HepG2 (cell line): Measurements from ENCODE around the gene CSTF1. TPM values are rescaled to one million over a fixed set of nuclear protein-coding genes. Genes with fewer than 3 reads are reported as not detected.

Experiments used
- FOXP1 ChIP-seq, 2 experiments: fragments of 450-650 bp in 1 of 2; IDR thresholded peaks; 2 replicates each; pipeline ENCODE4 v1.6.1; 2017 to 2018; ENCODE audit warnings: antibody characterized with exemption in 1 of 2
- GTF3A ChIP-seq: sonication (generic); formaldehyde crosslinking; conservative IDR thresholded peaks from 2 replicates; pipeline ENCODE4 v1.4.0; 2020; ENCODE audit warnings: mild to moderate bottlenecking, missing genetic modification reagents
- HDAC1 ChIP-seq: sonication (generic); formaldehyde crosslinking; IDR thresholded peaks from 2 replicates; pipeline ENCODE4 v1.5.1; 2020; ENCODE audit warnings: mild to moderate bottlenecking, missing genetic modification reagents
- JUN ChIP-seq: sonication (generic); formaldehyde crosslinking; IDR thresholded peaks from 2 replicates; pipeline ENCODE4 v1.4.0; 2020; ENCODE audit warnings: mild to moderate bottlenecking, missing genetic modification reagents
- KLF15 ChIP-seq: sonication (generic); formaldehyde crosslinking; IDR thresholded peaks from 2 replicates; pipeline ENCODE4 v1.8.1; 2023; ENCODE audit warnings: borderline replicate concordance, mild to moderate bottlenecking, inconsistent platforms, missing genetic modification reagents, mixed read lengths
- MAFG ChIP-seq: sonication (generic); formaldehyde crosslinking; IDR thresholded peaks from 2 replicates; pipeline ENCODE4 v1.5.1; 2020; ENCODE audit warnings: mild to moderate bottlenecking, missing genetic modification reagents
- MAZ ChIP-seq, 2 experiments: sonication (generic) in 1 of 2; formaldehyde crosslinking in 1 of 2; IDR thresholded peaks; 2 replicates each; pipeline versions ENCODE4 v1.5.0 to v1.6.1; 2012 to 2020; ENCODE audit warnings: low read depth in 2 of 2, mild to moderate bottlenecking in 2 of 2, borderline replicate concordance in 1 of 2, improper control_type of control experiment in 1 of 2, low read length in 1 of 2, missing genetic modification reagents in 1 of 2, moderate library complexity in 1 of 2
- NKX3-1 ChIP-seq: sonication (generic); formaldehyde crosslinking; IDR thresholded peaks from 2 replicates; pipeline ENCODE4 v1.5.0; 2020; ENCODE audit warnings: missing genetic modification reagents
- POLR2A ChIP-seq, 2 experiments: IDR thresholded peaks; 2 replicates each; pipeline ENCODE4 v1.6.1; 2011; ENCODE audit warnings: low read depth in 2 of 2, low read length in 2 of 2, mild to moderate bottlenecking in 1 of 2, moderate library complexity in 1 of 2; ENCODE audit not compliant: insufficient read depth in 1 of 2
- TBX3 ChIP-seq: fragments of 450-650 bp; IDR thresholded peaks from 2 replicates; pipeline ENCODE4 v1.6.1; 2017; ENCODE audit warnings: antibody characterized with exemption, mild to moderate bottlenecking, inconsistent platforms, borderline replicate concordance
- YEATS2 ChIP-seq: sonication (generic); formaldehyde crosslinking; IDR thresholded peaks from 2 replicates; pipeline ENCODE4 v1.4.0; 2020; ENCODE audit warnings: missing genetic modification reagents, borderline replicate concordance
- ZBTB38 ChIP-seq: sonication (generic); formaldehyde crosslinking; IDR thresholded peaks from 2 replicates; pipeline ENCODE4 v1.5.1; 2020; ENCODE audit warnings: mild to moderate bottlenecking, missing genetic modification reagents
- ZNF292 ChIP-seq: sonication (generic); formaldehyde crosslinking; IDR thresholded peaks from 2 replicates; pipeline ENCODE4 v1.8.1; 2022; ENCODE audit warnings: mild to moderate bottlenecking, low read depth, missing genetic modification reagents, borderline replicate concordance
- ZNF329 ChIP-seq: sonication (generic); formaldehyde crosslinking; IDR thresholded peaks from 2 replicates; pipeline ENCODE4 v1.9.0; 2021; ENCODE audit warnings: low read depth, mild to moderate bottlenecking, missing genetic modification reagents
- ZNF703 ChIP-seq: sonication (generic); formaldehyde crosslinking; IDR thresholded peaks from 2 replicates; pipeline ENCODE4 v1.5.1; 2020; ENCODE audit warnings: missing genetic modification reagents, mild to moderate bottlenecking, moderate library complexity, borderline replicate concordance
- ZSCAN21 ChIP-seq: sonication (generic); formaldehyde crosslinking; IDR thresholded peaks from 2 replicates; pipeline ENCODE4 v1.8.0; 2022; ENCODE audit warnings: mild to moderate bottlenecking, missing genetic modification reagents, moderate library complexity, borderline replicate concordance
- polyA plus RNA-seq, 8 experiments: library from polyadenylated mRNA; depleted of rRNA in 3 of 8; stranded (reverse) in 7 of 8; unstranded in 1 of 8; fragments of >200 nt; fragmentation: Illumina TruSeq in 4 of 8; extraction: Trizol in 4 of 8; gene quantifications; 2 replicates each; pipeline versions ENCODE4 v1.2.1 to v1.2.3, GENCODE V29; 2011 to 2016; ENCODE audit warnings: low read depth in 4 of 8, missing spikeins in 1 of 8, mixed read lengths in 1 of 8; ENCODE audit not compliant: insufficient read depth in 1 of 8
- total RNA-seq, 5 experiments: library from RNA; depleted of rRNA; stranded (reverse); fragments of >200 nt; fragmentation: Illumina TruSeq; extraction: Trizol; gene quantifications; 2 replicates each; pipeline ENCODE4 v1.2.3, GENCODE V29; 2016; ENCODE audit warnings: low read depth in 1 of 5
- TF ChIP-seq, protein P1 (sequence below): IDR thresholded peaks from 2 replicates; pipeline ENCODE4 v1.6.1; 2016; ENCODE audit warnings: low read depth, missing genetic modification reagents, missing compliant biosample characterization
- TF ChIP-seq, protein P2 (sequence below), 2 experiments: IDR thresholded peaks; 2 replicates each; pipeline ENCODE4 v1.6.1; 2011 to 2012; ENCODE audit warnings: low read length in 2 of 2, borderline replicate concordance in 1 of 2, low read depth in 1 of 2, mild to moderate bottlenecking in 1 of 2, moderate library complexity in 1 of 2

The CSTF1 gene
- total and polyA plus RNA-seq, 2 of the 13 experiments (the other 11 are each of a cell fraction or from before 2014, with no cell fraction given), result 70.9 to 100 TPM

DNA sequence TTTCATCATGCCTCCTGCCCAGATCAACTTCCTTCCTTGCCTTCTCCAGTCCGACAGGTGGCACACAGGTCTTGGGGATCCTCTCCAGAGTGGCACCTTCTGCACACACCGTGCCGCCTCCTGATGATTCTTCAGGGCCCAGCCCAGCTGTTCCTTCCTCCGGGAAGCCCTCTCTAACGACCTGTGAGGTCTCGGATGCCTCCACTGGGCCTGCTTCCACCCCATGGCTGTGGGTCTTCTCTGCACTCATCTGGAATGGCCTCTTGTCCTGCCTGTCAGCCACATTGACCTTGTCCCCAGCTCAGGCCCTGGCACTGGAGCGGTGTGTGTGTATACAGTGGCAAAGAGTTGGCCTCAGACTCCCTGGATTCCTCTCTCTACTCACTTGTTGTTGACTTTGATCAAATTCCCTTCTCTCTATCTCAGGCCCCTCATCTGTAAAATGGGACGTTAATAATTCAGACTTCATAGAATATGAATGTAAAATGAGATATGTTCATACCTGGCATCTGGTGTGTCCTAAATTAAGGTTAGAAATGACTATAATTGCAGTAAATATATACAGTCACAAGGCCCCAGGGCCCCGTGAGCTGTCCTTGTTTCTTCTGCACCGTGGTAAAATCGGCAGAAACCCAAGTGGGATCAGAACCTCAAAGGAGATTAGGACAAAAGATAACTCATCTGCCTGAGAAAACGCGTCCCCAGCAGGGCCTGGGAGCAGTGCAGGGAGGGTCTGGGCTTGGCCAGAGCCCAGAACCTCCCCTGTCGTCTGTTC, 32.1 kb upstream of the CSTF1 start (continued):
- TF ChIP-seq, protein P1, sequence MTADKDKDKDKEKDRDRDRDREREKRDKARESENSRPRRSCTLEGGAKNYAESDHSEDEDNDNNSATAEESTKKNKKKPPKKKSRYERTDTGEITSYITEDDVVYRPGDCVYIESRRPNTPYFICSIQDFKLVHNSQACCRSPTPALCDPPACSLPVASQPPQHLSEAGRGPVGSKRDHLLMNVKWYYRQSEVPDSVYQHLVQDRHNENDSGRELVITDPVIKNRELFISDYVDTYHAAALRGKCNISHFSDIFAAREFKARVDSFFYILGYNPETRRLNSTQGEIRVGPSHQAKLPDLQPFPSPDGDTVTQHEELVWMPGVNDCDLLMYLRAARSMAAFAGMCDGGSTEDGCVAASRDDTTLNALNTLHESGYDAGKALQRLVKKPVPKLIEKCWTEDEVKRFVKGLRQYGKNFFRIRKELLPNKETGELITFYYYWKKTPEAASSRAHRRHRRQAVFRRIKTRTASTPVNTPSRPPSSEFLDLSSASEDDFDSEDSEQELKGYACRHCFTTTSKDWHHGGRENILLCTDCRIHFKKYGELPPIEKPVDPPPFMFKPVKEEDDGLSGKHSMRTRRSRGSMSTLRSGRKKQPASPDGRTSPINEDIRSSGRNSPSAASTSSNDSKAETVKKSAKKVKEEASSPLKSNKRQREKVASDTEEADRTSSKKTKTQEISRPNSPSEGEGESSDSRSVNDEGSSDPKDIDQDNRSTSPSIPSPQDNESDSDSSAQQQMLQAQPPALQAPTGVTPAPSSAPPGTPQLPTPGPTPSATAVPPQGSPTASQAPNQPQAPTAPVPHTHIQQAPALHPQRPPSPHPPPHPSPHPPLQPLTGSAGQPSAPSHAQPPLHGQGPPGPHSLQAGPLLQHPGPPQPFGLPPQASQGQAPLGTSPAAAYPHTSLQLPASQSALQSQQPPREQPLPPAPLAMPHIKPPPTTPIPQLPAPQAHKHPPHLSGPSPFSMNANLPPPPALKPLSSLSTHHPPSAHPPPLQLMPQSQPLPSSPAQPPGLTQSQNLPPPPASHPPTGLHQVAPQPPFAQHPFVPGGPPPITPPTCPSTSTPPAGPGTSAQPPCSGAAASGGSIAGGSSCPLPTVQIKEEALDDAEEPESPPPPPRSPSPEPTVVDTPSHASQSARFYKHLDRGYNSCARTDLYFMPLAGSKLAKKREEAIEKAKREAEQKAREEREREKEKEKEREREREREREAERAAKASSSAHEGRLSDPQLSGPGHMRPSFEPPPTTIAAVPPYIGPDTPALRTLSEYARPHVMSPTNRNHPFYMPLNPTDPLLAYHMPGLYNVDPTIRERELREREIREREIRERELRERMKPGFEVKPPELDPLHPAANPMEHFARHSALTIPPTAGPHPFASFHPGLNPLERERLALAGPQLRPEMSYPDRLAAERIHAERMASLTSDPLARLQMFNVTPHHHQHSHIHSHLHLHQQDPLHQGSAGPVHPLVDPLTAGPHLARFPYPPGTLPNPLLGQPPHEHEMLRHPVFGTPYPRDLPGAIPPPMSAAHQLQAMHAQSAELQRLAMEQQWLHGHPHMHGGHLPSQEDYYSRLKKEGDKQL (CRISPR knock-in tag), result no peak
- TF ChIP-seq KLF15 (CRISPR knock-in tag) (no peak), ZNF292 (CRISPR knock-in tag) (peak; percentile 88), GTF3A (no peak), ZNF703 (CRISPR knock-in tag) (peak; percentile 14; the same call in 1 of the 2 replicates), ZBTB38 (CRISPR knock-in tag) (no peak), MAZ (IDR thresholded peaks at IDR 0.05; ENCODE audit: borderline replicate concordance, low read depth, low read length) (0 out of 2 replicates have a peak, but pooled peaks have one; percentile 11), MAZ (CRISPR knock-in tag; IDR thresholded peaks at IDR 0.05; ENCODE audit: low read depth) (no peak; the same call in none of the 2 replicates), YEATS2 (no peak; the same call in 1 of the 2 replicates), JUN (no peak), POLR2A (IDR thresholded peaks at IDR 0.05; ENCODE audit: insufficient read depth in 1 of 2, low read depth in 2 of 2, low read length in 2 of 2) (peak; percentile 29 to 41; a peak in 2 of 4 replicates), HDAC1 (peak; percentile 61; the same call in 1 of the 2 replicates), NKX3-1 (CRISPR knock-in tag) (no peak), FOXP1 (IDR thresholded peaks at IDR 0.05) (no peak), FOXP1 (CRISPR knock-in tag; IDR thresholded peaks at IDR 0.05) (peak; percentile 35; the same call in 1 of the 2 replicates), MAFG (no peak), ZNF329 (CRISPR knock-in tag) (peak; percentile 52; the same call in 1 of the 2 replicates), TBX3 (no peak), ZSCAN21 (CRISPR knock-in tag) (peak; percentile 75)
- TF ChIP-seq, protein P2, sequence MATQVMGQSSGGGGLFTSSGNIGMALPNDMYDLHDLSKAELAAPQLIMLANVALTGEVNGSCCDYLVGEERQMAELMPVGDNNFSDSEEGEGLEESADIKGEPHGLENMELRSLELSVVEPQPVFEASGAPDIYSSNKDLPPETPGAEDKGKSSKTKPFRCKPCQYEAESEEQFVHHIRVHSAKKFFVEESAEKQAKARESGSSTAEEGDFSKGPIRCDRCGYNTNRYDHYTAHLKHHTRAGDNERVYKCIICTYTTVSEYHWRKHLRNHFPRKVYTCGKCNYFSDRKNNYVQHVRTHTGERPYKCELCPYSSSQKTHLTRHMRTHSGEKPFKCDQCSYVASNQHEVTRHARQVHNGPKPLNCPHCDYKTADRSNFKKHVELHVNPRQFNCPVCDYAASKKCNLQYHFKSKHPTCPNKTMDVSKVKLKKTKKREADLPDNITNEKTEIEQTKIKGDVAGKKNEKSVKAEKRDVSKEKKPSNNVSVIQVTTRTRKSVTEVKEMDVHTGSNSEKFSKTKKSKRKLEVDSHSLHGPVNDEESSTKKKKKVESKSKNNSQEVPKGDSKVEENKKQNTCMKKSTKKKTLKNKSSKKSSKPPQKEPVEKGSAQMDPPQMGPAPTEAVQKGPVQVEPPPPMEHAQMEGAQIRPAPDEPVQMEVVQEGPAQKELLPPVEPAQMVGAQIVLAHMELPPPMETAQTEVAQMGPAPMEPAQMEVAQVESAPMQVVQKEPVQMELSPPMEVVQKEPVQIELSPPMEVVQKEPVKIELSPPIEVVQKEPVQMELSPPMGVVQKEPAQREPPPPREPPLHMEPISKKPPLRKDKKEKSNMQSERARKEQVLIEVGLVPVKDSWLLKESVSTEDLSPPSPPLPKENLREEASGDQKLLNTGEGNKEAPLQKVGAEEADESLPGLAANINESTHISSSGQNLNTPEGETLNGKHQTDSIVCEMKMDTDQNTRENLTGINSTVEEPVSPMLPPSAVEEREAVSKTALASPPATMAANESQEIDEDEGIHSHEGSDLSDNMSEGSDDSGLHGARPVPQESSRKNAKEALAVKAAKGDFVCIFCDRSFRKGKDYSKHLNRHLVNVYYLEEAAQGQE (IDR thresholded peaks at IDR 0.05; ENCODE audit: borderline replicate concordance in 1 of 2, low read depth in 1 of 2, low read length in 2 of 2), result no peak
